Measurements from ENCODE around the gene ASB13.

Gene ASB13

GRCh38 chr10:5647507-5648240 is 18.7 kb downstream of the ASB13 start:
- no peak for DNase-seq (ENCODE audit: low read depth)

DNA sequence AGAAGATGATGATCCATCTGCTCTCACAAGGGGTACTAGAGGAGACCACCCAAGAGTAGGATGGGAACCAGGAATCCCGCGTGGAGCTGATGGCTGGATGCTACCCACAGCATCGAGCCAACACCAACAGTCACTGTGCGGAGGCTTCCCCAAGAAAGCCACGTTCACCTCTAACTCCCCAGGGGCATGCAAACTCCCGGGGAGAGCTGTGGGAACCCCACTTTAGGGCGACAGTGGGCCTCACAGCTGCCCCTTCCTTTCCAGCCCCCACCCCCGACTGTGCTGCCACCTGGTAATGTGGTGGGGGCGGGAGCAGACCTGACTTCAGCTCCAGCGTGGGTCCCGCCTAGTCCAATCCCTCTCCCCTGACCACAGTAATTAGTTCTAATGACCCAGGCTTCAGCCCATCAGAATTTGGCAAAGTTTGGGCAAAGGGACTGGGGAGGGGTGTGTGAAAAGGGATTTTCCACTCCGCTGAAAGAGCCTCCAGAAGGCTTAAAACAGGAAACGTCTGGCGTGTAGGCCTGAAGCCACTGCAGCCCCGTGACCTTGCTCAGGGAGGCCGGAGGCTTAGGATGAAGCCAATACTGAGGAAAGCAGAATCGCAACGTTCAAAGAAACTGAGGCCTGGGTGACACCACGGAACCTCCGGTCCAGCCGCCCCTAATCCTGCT is 20.3 kb downstream of the ASB13 start:
- no peak for DNase-seq (ENCODE audit: low read depth)

DNA sequence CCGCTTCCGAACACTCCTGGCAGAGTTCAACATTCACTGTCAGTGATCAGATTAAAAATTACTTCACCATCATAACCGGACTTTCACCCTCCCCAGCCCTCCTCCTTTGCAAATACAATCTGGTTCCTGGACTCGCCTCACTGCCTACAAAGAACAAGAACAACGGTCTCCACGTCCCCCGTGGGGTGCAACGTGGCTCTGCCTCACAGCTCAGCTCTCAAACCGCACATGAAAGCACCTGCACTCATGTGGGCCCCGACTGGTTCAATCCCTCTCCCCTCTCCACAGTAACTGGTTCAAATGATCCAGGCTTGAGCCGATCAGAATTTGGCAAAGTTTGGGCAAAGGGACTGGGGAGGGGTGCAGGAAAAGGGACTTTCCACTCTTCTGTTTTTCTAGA is 21.0 kb downstream of the ASB13 start:
- no peak for DNase-seq (ENCODE audit: low read depth)

- no peak for DNase-seq (ENCODE audit: low read depth)
Observed at GRCh38 chr10:5644930-5645329, 21.5 kb downstream of the ASB13 start.

DNA sequence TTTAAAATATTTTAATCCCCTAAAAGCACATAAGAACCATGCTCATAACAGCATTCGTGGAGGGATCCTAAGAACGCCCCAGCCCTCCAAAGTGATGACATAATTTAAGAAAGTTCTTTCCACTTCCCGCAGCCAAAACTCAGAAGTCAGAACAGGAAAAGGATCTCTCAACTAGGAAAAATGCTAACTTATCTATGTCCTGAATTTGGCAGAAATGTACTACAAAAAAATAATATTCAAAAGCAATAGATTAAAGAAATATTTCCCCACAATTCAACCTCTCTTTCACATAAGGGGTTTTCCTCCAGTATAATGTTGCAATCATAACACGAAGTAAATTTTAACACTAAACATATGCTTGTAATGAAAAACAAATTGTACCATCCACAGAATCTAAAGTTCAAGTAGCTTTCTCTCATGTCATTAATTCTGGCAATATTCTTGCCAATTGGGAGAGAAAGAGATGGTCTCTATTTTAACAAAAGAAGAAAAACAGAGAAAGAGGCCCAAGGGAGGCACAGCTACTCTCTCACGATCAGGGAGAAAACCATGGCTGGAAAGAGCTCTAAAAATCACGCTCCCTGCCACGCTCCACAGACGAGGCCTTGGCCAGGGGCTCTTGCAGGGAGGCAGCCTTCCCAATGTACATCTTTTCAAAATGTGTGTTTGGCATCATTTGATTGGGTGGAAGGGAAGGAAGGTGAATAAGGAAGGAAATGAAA is 22.9 kb downstream of the ASB13 start:
- no peak for DNase-seq (ENCODE audit: low read depth)

DNA sequence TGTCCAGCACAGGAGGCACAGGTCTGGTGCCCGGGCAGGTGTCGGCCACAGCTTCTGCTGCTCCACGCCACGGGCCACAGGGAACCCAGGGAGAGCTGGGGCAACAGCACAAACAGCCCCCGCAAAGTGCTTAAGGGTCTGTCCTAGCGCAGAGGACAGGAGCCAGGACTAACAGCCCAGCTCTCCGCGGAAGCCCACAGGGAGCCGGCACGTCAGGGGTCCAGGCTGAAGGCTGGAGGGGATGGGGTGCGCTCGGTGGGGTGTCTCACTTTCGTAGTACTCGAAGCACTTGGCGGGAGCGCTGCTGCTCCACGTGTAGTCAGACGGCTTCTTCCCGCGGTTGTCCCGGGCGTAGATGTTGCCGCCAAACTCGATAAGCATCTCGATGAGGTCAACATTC is 24.9 kb downstream of the ASB13 start:
- DNase-seq (ENCODE audit: low read depth), result no peak

- DNase-seq (ENCODE audit: low read depth), result no peak
Observed at GRCh38 chr10:5640501-5640900, 25.9 kb downstream of the ASB13 start.

DNA sequence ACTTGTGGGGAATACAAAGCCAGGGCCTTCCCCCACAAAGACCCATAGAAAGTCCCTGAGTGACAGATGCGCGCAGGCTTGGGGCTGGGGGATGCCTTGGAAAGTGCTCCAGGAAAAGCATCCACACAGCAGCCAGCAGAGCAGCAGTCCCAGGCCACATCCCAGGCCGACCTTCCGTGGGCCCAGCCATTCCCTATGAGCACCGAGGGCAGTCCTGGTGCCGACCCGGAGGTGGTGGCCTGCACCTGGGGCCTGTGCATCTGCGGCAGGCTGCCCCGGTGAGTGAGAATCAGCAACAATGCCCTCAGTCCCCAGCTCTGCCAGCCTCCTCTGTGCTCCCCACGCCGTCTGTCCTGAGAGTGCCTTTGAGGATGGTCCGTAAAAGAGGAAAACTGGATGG is 26.4 kb downstream of the ASB13 start:
- DNase-seq (ENCODE audit: low read depth), result no peak

- DNase-seq (ENCODE audit: low read depth), result no peak
Observed at GRCh38 chr10:5639066-5639465, 27.3 kb downstream of the ASB13 start.

DNA sequence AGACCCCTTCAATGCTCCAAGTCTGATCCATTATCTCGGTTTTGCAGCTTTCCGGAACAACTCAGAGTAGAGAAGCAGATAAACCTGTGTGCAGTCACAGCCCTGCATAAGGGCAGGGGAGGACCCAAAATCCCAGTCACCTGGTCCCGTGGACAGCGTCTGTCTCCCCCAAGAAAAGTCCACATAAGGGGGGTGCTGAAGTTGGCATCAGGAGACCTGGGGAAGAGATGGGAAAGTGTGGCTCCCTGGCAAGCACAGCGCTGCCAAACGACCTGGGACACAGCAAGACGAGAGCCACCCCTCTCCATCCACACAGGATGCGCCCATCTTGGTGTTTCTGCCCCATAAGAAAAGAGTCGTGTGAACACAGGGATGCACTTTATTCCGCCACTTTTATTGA is 27.9 kb downstream of the ASB13 start:
- no peak for DNase-seq (ENCODE audit: low read depth)

GRCh38 chr10:5634918-5635317 is 31.5 kb downstream of the ASB13 start:
- DNase-seq (ENCODE audit: low read depth), result no peak

DNA sequence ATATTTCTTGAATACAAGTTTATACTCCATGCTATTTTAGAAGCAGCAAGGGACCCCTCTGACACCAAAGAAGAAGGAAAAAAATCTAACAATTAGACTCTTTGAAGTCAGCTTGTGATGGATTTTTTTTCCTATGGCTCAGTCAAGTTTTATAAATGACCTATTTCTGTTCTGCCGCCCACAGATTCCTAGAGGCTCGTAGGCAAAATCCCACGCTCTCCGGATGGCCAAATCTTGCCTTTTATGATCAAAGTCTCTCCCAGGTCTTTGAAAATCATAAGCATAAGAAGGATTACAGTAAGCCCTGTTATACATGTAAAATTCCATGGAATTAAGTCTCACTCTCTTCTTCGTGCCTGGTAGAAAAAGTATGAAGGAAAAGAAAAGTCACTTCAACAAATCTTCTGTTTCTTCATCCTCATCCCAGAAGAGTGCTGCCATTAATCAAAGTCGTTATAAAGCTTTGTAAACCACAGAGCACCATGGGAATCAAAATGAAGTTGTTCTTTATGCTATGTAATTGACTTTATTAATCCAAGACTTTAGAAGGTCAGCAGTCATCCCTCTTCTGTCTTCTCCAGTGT is 33.1 kb downstream of the ASB13 start:
- DNase-seq (ENCODE audit: low read depth), result no peak

DNA sequence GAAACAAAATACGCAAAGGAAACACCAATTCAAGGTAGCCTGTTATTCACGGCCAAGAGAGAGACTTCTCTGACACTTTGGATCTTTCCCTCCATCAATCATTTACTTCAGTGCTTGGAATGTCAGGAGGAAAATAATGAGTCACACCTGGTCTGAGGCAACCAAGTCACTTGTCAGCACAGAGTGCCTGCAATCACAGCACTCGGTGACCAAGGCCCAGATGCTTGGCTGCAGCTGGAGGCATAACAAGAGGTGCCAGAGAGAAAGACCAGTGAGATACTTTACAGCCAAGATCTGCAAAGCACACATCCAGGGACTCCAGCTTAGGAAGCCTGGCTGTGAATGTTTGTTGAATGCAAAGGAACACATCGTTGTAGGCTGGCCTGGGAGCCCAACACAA is 33.9 kb downstream of the ASB13 start:
- DNase-seq (ENCODE audit: low read depth), result no peak

GRCh38 chr10:5631936-5632335 is 34.5 kb downstream of the ASB13 start:
- DNase-seq (ENCODE audit: low read depth), result no peak

- no peak for DNase-seq (ENCODE audit: low read depth)
Observed at GRCh38 chr10:5630112-5630436, 36.3 kb downstream of the ASB13 start.

- peak; percentile 68 for DNase-seq (ENCODE audit: low read depth)
Observed at GRCh38 chr10:5629303-5630111, 36.9 kb downstream of the ASB13 start.

DNA sequence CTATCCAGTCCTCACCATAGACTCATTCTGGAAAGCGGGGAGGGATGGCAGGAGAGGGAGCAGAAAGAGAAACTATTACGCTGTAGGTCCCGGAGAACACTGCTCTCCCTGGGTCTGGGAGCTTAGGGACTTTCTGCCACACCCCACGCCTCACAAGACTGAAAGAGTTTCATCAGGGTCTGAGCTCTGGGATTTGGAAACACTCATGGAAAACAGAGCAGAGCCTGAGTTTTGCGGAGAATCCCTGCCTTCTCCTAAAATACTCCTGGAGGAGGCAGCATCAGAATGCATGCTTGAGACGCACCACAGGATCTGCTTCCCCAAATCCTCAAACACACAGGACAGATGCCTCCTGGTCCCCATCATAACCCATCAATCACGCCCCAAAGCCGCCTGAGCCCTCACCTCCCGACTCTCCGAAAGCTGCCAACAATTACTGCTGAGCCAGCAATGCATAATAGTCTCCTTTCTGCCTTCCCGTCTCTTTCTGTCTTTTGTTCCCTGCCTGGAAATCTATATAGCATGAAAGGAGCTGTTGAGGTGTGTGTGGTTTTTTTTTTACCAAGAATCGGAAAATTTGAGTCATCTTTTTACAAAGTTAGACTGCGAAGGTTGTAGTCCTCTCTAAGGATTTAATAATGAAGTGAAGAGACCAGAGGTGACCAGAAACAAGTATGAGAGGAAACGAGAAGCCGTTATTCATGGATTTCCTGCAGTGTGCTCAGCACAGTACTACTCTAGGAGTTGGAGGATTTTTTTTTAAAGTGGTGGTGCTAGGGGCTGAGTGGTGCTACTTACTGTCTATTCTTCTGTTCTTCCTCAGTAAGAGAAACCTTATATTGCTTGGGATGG is 37.7 kb downstream of the ASB13 start:
- no peak for DNase-seq (ENCODE audit: low read depth)

GRCh38 chr10:5627486-5628044 is 38.8 kb downstream of the ASB13 start:
- DNase-seq (ENCODE audit: low read depth), result no peak

DNA sequence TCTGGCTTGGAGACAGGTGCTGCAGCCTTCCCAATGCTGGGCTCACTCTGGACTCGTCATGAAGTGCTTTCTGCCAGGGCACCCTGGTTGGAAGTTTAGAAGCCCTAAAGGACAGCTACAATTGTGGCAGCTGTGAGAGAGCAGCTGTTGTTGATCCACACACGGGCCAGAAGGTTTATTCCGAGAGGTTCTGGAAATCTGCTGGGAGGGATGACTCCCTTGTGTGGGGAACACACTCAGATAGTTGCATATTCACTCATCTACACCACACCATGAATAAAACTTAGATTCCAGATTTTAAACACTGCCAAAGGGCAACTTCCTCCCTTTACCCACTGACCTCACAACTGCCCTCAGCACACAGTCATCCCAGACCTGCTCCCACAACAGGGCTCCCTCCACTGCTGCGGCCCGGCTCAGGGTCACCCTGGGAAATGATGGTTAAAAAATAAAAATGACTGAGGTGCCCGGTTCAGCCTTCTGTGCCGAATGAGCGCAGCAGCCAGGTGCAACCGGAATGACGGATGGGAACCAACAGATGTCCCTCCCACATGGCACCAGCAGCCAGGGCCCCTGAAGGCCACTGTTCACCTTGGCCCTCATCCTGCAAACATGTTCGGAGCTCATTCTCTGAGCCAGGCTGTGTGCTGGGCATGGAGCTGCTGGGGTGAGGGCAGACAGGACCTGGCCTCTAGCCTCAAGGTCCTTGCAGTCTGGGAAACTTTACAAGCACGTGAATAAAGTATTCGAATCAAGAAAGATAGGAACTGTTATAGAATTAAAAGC is 40.2 kb downstream of the ASB13 start:
- no peak for DNase-seq (ENCODE audit: low read depth)

DNA sequence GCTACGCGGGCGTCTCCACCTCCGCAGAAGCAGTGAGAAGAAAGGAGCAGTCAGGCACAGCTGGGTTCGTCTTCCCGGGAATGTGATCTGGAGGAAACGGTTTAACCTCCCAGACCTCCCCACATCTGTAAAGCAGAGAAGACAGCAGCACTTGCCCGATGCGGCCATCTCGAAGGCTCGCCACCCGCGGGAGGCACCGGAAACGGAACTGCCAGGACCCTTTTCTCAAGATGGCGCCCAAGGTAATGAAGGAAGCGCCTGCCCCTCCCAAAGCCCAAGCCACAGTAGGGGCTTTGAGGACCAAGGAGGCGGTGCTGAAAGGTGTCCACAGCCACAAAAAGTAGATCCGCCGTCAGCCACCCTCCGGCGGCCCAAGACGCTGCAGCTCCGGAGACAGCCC is 41.7 kb downstream of the ASB13 start:
- no peak for DNase-seq (ENCODE audit: low read depth)
